HCT116 (cell line): Measurements from ENCODE around the gene SPATA7. TPM values are rescaled to one million over a fixed set of nuclear protein-coding genes. Genes with fewer than 3 reads are reported as not detected.
A peak's percentile ranks its signal among the peaks of the same experiment; 100 is the strongest.

Experiments used
- ATAC-seq: fragments of 200-7000 bp; cut with Tn5 transposase; 2 replicates; pipeline ENCODE4 v1.9.1; 2020; ENCODE audit warnings: mild to moderate bottlenecking, moderate library complexity
- BruUV-seq: library from RNA; stranded (reverse); fragments of 400-500 nt; replicated peaks from 2 replicates; lab custom pipeline; 2021; lab: Mats Ljungman, UMichigan
- CTCF ChIA-PET: fragments of 300-600 bp; sonication (Branson Sonifier 250); formaldehyde crosslinking; loops from one replicate; lab custom pipeline; 2021; ENCODE audit warnings: antibody characterized with exemption; lab: Charles Lee
- POLR2A ChIA-PET: fragments of 300-600, 350-600 bp; sonication (Branson Sonifier 250); formaldehyde crosslinking; loops from one replicate; lab custom pipeline; 2021; ENCODE audit warnings: antibody characterized with exemption; lab: Charles Lee
- RAD21 ChIA-PET, 2 experiments: fragments of 300-600 bp; sonication (Branson Sonifier 250); formaldehyde crosslinking; loops; one replicate each; lab custom pipeline; 2023; ENCODE audit warnings: low total read pairs in 2 of 2; ENCODE audit not compliant: uncharacterized antibody in 2 of 2, unreplicated experiment in 2 of 2, low non-redundant PET in 1 of 2; lab: Charles Lee
- DNase-seq: peaks from one replicate; pipeline ENCODE4 v3.0.0-alpha.2; 2010; ENCODE audit warnings: low read depth, low spot score
- H2AFZ ChIP-seq: fragments of 200-600 bp; shearing (Covaris generic), sonication (generic); 2 replicates; pipeline ENCODE4 v1.6.1; 2017; ENCODE audit warnings: low read depth, mixed run types, mixed read lengths, antibody characterized with exemption, low read length; ENCODE audit not compliant: poor library complexity, severe bottlenecking
- H3K27ac ChIP-seq: 2 replicates; pipeline ENCODE4 v1.5.1; 2012; ENCODE audit warnings: low read depth, low read length
- H3K27me3 ChIP-seq: fragments of 200-600 bp; sonication (generic); 2 replicates; pipeline ENCODE4 v1.6.1; 2016; ENCODE audit warnings: mixed run types, low read length, mixed read lengths; ENCODE audit not compliant: insufficient read depth
- H3K36me3 ChIP-seq, 2 experiments: fragments of 200-500 bp in 1 of 2; fragments of 200-600 bp in 1 of 2; sonication (Bioruptor generic) in 1 of 2; sonication (generic) in 1 of 2; 2 replicates each; pipeline versions ENCODE4 v1.5.1 to v1.6.1; 2014 to 2016; ENCODE audit warnings: low read length in 2 of 2, inconsistent platforms in 1 of 2, mixed read lengths in 1 of 2, mixed run types in 1 of 2; ENCODE audit not compliant: insufficient read depth in 2 of 2, control insufficient read depth in 1 of 2
- H3K4me1 ChIP-seq, 2 experiments: fragments of 200-600 bp in 1 of 2; sonication (generic) in 1 of 2; 2 replicates each; pipeline versions ENCODE4 v1.5.1 to v1.6.1; 2012 to 2017; ENCODE audit warnings: low read length in 2 of 2, inconsistent platforms in 1 of 2, mild to moderate bottlenecking in 1 of 2, mixed read lengths in 1 of 2, mixed run types in 1 of 2, moderate library complexity in 1 of 2; ENCODE audit not compliant: insufficient read depth in 2 of 2, control insufficient read depth in 1 of 2
- H3K4me2 ChIP-seq: fragments of 200-600 bp; sonication (generic); 2 replicates; pipeline ENCODE4 v1.6.1; 2017; ENCODE audit warnings: mixed run types, low read length, mixed read lengths
- H3K4me3 ChIP-seq, 2 experiments: fragments of 200-600 bp in 1 of 2; sonication (generic) in 1 of 2; replicated peaks in 1 of 2; 2 replicates each; pipeline ENCODE4 v1.5.1; 2011 to 2016; ENCODE audit warnings: low read length in 2 of 2, control low read depth in 1 of 2, low read depth in 1 of 2, mild to moderate bottlenecking in 1 of 2, mixed read lengths in 1 of 2, mixed run types in 1 of 2
- H3K79me2 ChIP-seq: fragments of 200-600 bp; sonication (generic); 2 replicates; pipeline ENCODE4 v1.6.1; 2017; ENCODE audit warnings: mild to moderate bottlenecking, mixed run types, low read length, moderate library complexity, mixed read lengths; ENCODE audit not compliant: insufficient read depth
- H3K9ac ChIP-seq: fragments of 200-600 bp; sonication (generic); 2 replicates; pipeline ENCODE4 v1.6.1; 2016; ENCODE audit warnings: low read length, mixed read lengths
- H3K9me2 ChIP-seq: fragments of 200-600 bp; sonication (generic), shearing (Covaris generic); 2 replicates; pipeline ENCODE4 v1.6.1; 2017; ENCODE audit warnings: mixed run types, mild to moderate bottlenecking, moderate library complexity; ENCODE audit not compliant: insufficient read depth
- H3K9me3 ChIP-seq, 2 experiments: fragments of 200-500 bp in 1 of 2; fragments of 200-600 bp in 1 of 2; sonication (Bioruptor generic) in 1 of 2; sonication (generic) in 1 of 2; 2 replicates each; pipeline ENCODE4 v1.6.1; 2014 to 2017; ENCODE audit warnings: low read length in 2 of 2, mixed read lengths in 2 of 2, inconsistent platforms in 1 of 2, low read depth in 1 of 2, mild to moderate bottlenecking in 1 of 2, mixed run types in 1 of 2, moderate library complexity in 1 of 2; ENCODE audit not compliant: control insufficient read depth in 1 of 2, insufficient read depth in 1 of 2
- H4K20me1 ChIP-seq: fragments of 200-600 bp; sonication (generic), shearing (Covaris generic); 2 replicates; pipeline ENCODE4 v1.6.1; 2017; ENCODE audit warnings: mixed run types, mild to moderate bottlenecking, moderate library complexity; ENCODE audit not compliant: insufficient read depth
- CBX3 ChIP-seq: IDR thresholded peaks from 2 replicates; pipeline ENCODE4 v1.6.1; 2012; ENCODE audit warnings: low read depth
- EGR1 ChIP-seq: IDR thresholded peaks from 2 replicates; pipeline ENCODE4 v1.6.1; 2012; ENCODE audit warnings: low read depth
- EZH2phosphoT487 ChIP-seq: fragments of 200-600 bp; IDR thresholded peaks from 2 replicates; pipeline ENCODE4 v1.6.1; 2018; ENCODE audit warnings: antibody characterized with exemption, borderline replicate concordance
- POLR2A ChIP-seq: IDR thresholded peaks from 2 replicates; pipeline ENCODE4 v1.7.0; 2011; ENCODE audit warnings: borderline replicate concordance; ENCODE audit not compliant: insufficient read depth, insufficient read length; ENCODE audit errors: extremely low read depth
- SIN3A ChIP-seq: IDR thresholded peaks from 2 replicates; pipeline ENCODE4 v1.6.1; 2012; ENCODE audit warnings: low read depth
- TCF7L2 ChIP-seq: IDR thresholded peaks from 2 replicates; pipeline ENCODE4 v1.7.0; 2011; ENCODE audit warnings: borderline replicate concordance, inconsistent platforms; ENCODE audit not compliant: insufficient read depth, insufficient read length; ENCODE audit errors: extremely low read depth
- YY1 ChIP-seq: IDR thresholded peaks from 2 replicates; pipeline ENCODE4 v1.6.1; 2011; ENCODE audit warnings: low read length, low read depth, moderate library complexity, mild to moderate bottlenecking; ENCODE audit not compliant: insufficient replicate concordance; ENCODE audit errors: extremely low read depth
- intact Hi-C: fragments of 100-400 bp; cut with micrococcal nuclease; formaldehyde crosslinking; loops from 2 replicates; pipeline ENCODE4 v1.10.0; 2022
- total RNA-seq: library from RNA; stranded (reverse); gene quantifications from one replicate; pipeline ENCODE4 v1.2.1, GENCODE V29; 2021; ENCODE audit not compliant: unreplicated experiment
- TF ChIP-seq, protein P1 (sequence below): IDR thresholded peaks from 2 replicates; pipeline ENCODE4 v1.6.1; 2011; ENCODE audit warnings: mild to moderate bottlenecking, low read length, moderate library complexity; ENCODE audit not compliant: insufficient replicate concordance; ENCODE audit errors: extremely low read depth
- TF ChIP-seq, protein P2 (sequence below), 3 experiments: fragments of 200-600 bp in 1 of 3; sonication (generic) in 1 of 3; IDR thresholded peaks in 2 of 3; conservative IDR thresholded peaks in 1 of 3; 2 replicates each; pipeline ENCODE4 v1.5.1; 2012 to 2017; ENCODE audit warnings: low read depth in 2 of 3, low read length in 2 of 3, antibody characterized with exemption in 1 of 3, borderline replicate concordance in 1 of 3, control low read depth in 1 of 3, mild to moderate bottlenecking in 1 of 3, mixed read lengths in 1 of 3, mixed run types in 1 of 3, moderate library complexity in 1 of 3; ENCODE audit not compliant: insufficient read depth in 1 of 3
- TF ChIP-seq, protein P3 (sequence below): IDR thresholded peaks from 2 replicates; pipeline ENCODE4 v1.6.1; 2012
- TF ChIP-seq, protein P4 (sequence below): IDR thresholded peaks from 2 replicates; pipeline ENCODE4 v1.6.1; 2012; ENCODE audit warnings: low read depth

SPATA7 gene
- total RNA-seq, 1 experiment from 2014 or later = 6.2 TPM

DNA sequence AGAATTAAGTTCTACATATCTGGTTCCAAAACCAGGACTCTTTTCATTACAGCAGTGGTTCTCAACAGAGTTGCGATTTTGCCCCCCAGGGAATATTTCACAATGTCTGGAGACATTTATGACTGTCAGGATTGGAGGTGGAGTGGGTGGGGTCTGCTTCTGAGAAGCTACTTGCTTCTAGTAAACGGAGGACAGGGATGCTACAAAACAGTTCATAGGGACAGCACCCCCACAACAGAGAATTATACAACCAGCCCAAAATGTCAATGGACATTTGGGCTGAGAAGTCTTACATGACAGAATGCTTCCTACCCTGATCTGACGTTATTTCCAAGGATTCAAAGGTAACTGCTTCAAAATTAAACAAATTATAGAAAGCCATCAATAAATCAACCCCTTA is 739 bp upstream of the SPATA7 start:
- H3K9me3 ChIP-seq = no peaks in the 10 kb centered on the region
- no peak overlapping the region for H3K27ac ChIP-seq
- no peaks in the 10 kb centered on the region; the same call in 1 of the 2 replicates for H3K27me3 ChIP-seq
- H3K79me2 ChIP-seq = no peaks in the 10 kb centered on the region
- ATAC-seq (no peak), DNase-seq (no peak)
- CTCF ChIA-PET = no interaction called here
- H2AFZ ChIP-seq = peak overlapping the region; percentile 94
- H3K36me3 ChIP-seq = no peaks in the 10 kb centered on the region
- peaks cover 4 to 11% of the 10 kb centered on the region in 2 experiments; a peak in 2 of 4 replicates for H3K4me1 ChIP-seq
- POLR2A ChIA-PET = no interaction called here
- H3K9ac ChIP-seq = peak overlapping the region; percentile 68
- no peak for TF ChIP-seq POLR2A
- TF ChIP-seq EZH2phosphoT487 = no peak
- TF ChIP-seq, protein P1, sequence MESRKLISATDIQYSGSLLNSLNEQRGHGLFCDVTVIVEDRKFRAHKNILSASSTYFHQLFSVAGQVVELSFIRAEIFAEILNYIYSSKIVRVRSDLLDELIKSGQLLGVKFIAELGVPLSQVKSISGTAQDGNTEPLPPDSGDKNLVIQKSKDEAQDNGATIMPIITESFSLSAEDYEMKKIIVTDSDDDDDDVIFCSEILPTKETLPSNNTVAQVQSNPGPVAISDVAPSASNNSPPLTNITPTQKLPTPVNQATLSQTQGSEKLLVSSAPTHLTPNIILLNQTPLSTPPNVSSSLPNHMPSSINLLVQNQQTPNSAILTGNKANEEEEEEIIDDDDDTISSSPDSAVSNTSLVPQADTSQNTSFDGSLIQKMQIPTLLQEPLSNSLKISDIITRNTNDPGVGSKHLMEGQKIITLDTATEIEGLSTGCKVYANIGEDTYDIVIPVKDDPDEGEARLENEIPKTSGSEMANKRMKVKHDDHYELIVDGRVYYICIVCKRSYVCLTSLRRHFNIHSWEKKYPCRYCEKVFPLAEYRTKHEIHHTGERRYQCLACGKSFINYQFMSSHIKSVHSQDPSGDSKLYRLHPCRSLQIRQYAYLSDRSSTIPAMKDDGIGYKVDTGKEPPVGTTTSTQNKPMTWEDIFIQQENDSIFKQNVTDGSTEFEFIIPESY = no peak
- TF ChIP-seq SIN3A = no peak
- no peak for TF ChIP-seq CBX3
- TF ChIP-seq TCF7L2 = no peak
- TF ChIP-seq, protein P2, sequence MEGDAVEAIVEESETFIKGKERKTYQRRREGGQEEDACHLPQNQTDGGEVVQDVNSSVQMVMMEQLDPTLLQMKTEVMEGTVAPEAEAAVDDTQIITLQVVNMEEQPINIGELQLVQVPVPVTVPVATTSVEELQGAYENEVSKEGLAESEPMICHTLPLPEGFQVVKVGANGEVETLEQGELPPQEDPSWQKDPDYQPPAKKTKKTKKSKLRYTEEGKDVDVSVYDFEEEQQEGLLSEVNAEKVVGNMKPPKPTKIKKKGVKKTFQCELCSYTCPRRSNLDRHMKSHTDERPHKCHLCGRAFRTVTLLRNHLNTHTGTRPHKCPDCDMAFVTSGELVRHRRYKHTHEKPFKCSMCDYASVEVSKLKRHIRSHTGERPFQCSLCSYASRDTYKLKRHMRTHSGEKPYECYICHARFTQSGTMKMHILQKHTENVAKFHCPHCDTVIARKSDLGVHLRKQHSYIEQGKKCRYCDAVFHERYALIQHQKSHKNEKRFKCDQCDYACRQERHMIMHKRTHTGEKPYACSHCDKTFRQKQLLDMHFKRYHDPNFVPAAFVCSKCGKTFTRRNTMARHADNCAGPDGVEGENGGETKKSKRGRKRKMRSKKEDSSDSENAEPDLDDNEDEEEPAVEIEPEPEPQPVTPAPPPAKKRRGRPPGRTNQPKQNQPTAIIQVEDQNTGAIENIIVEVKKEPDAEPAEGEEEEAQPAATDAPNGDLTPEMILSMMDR (IDR thresholded peaks at IDR 0.05 in 2 of 3, conservative IDR thresholded peaks at IDR 0.05 in 1 of 3; ENCODE audit: borderline replicate concordance in 1 of 3, insufficient read depth in 1 of 3, low read depth in 2 of 3, low read length in 2 of 3) = no peak
- TF ChIP-seq EGR1 = no peak
- TF ChIP-seq YY1 = no peak
- TF ChIP-seq, protein P3, sequence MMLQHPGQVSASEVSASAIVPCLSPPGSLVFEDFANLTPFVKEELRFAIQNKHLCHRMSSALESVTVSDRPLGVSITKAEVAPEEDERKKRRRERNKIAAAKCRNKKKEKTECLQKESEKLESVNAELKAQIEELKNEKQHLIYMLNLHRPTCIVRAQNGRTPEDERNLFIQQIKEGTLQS = no peak
- TF ChIP-seq, protein P4, sequence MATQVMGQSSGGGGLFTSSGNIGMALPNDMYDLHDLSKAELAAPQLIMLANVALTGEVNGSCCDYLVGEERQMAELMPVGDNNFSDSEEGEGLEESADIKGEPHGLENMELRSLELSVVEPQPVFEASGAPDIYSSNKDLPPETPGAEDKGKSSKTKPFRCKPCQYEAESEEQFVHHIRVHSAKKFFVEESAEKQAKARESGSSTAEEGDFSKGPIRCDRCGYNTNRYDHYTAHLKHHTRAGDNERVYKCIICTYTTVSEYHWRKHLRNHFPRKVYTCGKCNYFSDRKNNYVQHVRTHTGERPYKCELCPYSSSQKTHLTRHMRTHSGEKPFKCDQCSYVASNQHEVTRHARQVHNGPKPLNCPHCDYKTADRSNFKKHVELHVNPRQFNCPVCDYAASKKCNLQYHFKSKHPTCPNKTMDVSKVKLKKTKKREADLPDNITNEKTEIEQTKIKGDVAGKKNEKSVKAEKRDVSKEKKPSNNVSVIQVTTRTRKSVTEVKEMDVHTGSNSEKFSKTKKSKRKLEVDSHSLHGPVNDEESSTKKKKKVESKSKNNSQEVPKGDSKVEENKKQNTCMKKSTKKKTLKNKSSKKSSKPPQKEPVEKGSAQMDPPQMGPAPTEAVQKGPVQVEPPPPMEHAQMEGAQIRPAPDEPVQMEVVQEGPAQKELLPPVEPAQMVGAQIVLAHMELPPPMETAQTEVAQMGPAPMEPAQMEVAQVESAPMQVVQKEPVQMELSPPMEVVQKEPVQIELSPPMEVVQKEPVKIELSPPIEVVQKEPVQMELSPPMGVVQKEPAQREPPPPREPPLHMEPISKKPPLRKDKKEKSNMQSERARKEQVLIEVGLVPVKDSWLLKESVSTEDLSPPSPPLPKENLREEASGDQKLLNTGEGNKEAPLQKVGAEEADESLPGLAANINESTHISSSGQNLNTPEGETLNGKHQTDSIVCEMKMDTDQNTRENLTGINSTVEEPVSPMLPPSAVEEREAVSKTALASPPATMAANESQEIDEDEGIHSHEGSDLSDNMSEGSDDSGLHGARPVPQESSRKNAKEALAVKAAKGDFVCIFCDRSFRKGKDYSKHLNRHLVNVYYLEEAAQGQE = no peak
- peak overlapping the region; percentile 77 to 94 for H3K4me3 ChIP-seq
- H3K4me2 ChIP-seq = peak overlapping the region; percentile 90
- intact Hi-C loops = no loop called here
- no peaks in the 10 kb centered on the region for H3K9me2 ChIP-seq
- H4K20me1 ChIP-seq = no peaks in the 10 kb centered on the region
- RAD21 ChIA-PET = no interaction called here
- BruUV-seq = no TSS peak
